Right lobe of liver (tissue), 4 donors: Measurements from ENCODE around the gene TNFRSF12A.

Experiments used
- CTCF ChIP-seq, 4 donors: fragments of 200-600 bp in 3 of 4; fragments of 450-650 bp in 1 of 4; IDR thresholded peaks; one replicate each; pipeline versions ENCODE4 v1.5.1 to v1.8.0; 2016 to 2022; ENCODE audit warnings: antibody characterized with exemption in 4 of 4, mild to moderate bottlenecking in 2 of 4
- POLR2A ChIP-seq: fragments of 450-650 bp; IDR thresholded peaks from one replicate; pipeline ENCODE4 v1.6.1; 2017; ENCODE audit warnings: antibody characterized with exemption, mild to moderate bottlenecking
- donor health status: DM: no; HTN: no; CAD: no.
- donor health status: DM: no; HTN: no; CAD: no.
- donor health status: DM: no; HTN: yes; CAD: no.

DNA sequence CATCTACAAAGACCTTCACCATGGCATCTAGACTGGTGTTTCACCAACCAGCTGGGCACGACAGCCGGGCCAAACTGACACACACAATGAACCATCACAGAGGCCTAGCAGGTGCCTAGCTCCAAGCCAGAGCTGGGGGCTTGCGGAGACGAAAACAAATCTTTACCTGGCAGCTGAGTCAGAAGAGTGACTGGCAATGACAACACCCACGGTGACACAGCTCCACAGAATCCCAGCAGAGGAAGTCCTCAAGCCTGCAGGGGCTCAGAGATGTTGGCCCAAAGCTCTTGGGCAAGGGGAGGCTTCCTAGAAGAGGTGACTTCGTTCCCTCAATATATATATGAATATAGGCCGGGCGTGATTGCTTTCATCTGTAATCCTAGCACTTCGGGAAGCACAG is 31.3 kb downstream of the TNFRSF12A start:
- TF ChIP-seq POLR2A (no peak), CTCF (IDR thresholded peaks at IDR 0.05) (no peak)
